ENCODE measurements around the gene MRO. TPM values are rescaled to one million over a fixed set of nuclear protein-coding genes. Genes with fewer than 3 reads are reported as not detected.

Gene MRO
- total and polyA plus RNA-seq, 4 donors, result 3.5 to 20.9 (median 9.3) TPM

Other genes starting within 250 kb of the MRO start
- gene ME2, start 59.1 kb upstream of the MRO start, total RNA-seq, result 10 to 100 TPM; 70.9 to 83.7 TPM
- 10 to 100 TPM; 55.2 to 60.8 TPM for gene ME2, start 59.1 kb upstream of the MRO start, polyA plus RNA-seq (ENCODE audit: insufficient read length in 2 of 2)
- gene ELAC1, start 148.0 kb upstream of the MRO start, total RNA-seq, result 10 to 100 TPM in 1 of 2 donors, 1 to 10 TPM in 1; 7.3 to 10.8 TPM
- 10 to 100 TPM; 13.1 to 14.2 TPM for gene ELAC1, start 148.0 kb upstream of the MRO start, polyA plus RNA-seq (ENCODE audit: insufficient read length in 2 of 2)
- 100 to 1,000 TPM in 1 of 2 donors, 10 to 100 TPM in 1; 78.6 to 129 TPM for gene SMAD4, start 210.2 kb upstream of the MRO start, total RNA-seq
- 10 to 100 TPM; 76.5 to 91.8 TPM for gene SMAD4, start 210.2 kb upstream of the MRO start, polyA plus RNA-seq (ENCODE audit: insufficient read length in 2 of 2)

All from spinal cord (tissue), 4 donors.